HG02970 (cell line): ENCODE measurements around the gene ADPRH.
"Not testable (repeated sequence)": the region's sequence is repeated elsewhere in the genome, so short reads cannot be mapped to it uniquely, and the experiment has no call there.

Source experiments
- ATAC-seq: cut with Tn5 transposase; IDR thresholded peaks from one replicate; pipeline ENCODE4 v1.9.1; 2021; ENCODE audit warnings: mild to moderate bottlenecking, moderate library complexity, moderate number of reproducible peaks; ENCODE audit not compliant: unreplicated experiment, low FRiP score

Gene ADPRH

GRCh38 chr3:119594929-119595328 is 15.6 kb downstream of the ADPRH start:
- not testable (repeated sequence) for ATAC-seq

- ATAC-seq: no peak
These were observed 16.5 kb downstream of the ADPRH start for GRCh38 chr3:119595639-119596334.

- ATAC-seq: no peak
These were observed 17.1 kb downstream of the ADPRH start for GRCh38 chr3:119596398-119596797.

GRCh38 chr3:119597548-119598288 is 18.4 kb downstream of the ADPRH start, which contains the start of gene PLA1A:
Gene PLA1A (plus strand): TSS chr3:119597885. CDS start chr3:119597914, 29 bp downstream.
- ATAC-seq: no peak

GRCh38 chr3:119598410-119599098 is 19.3 kb downstream of the ADPRH start:
- ATAC-seq: peak; percentile 57

GRCh38 chr3:119599558-119600174 is 20.4 kb downstream of the ADPRH start:
- ATAC-seq: no peak

GRCh38 chr3:119600732-119601131 is 21.4 kb downstream of the ADPRH start:
- no peak for ATAC-seq

GRCh38 chr3:119601154-119601553 is 21.9 kb downstream of the ADPRH start:
- ATAC-seq: no peak

- ATAC-seq: no peak
These were observed 23.4 kb downstream of the ADPRH start for GRCh38 chr3:119602676-119603075.

- ATAC-seq: no peak
These were observed 25.6 kb downstream of the ADPRH start for GRCh38 chr3:119604878-119605277.

GRCh38 chr3:119608405-119609000 is 29.2 kb downstream of the ADPRH start:
- ATAC-seq: no peak

- no peak for ATAC-seq
These were observed 30.0 kb downstream of the ADPRH start for GRCh38 chr3:119609301-119609700.

- ATAC-seq: no peak
These were observed 32.4 kb downstream of the ADPRH start for GRCh38 chr3:119611664-119612063.

- no peak for ATAC-seq
These were observed 33.9 kb downstream of the ADPRH start for GRCh38 chr3:119613201-119613600.

- no peak for ATAC-seq
These were observed 34.6 kb downstream of the ADPRH start for GRCh38 chr3:119613872-119614271.

GRCh38 chr3:119616056-119616455 is 36.8 kb downstream of the ADPRH start:
- no peak for ATAC-seq

- no peak for ATAC-seq
These were observed 39.8 kb downstream of the ADPRH start for GRCh38 chr3:119619094-119619493.

GRCh38 chr3:119620899-119621298 is 41.6 kb downstream of the ADPRH start:
- ATAC-seq: no peak

GRCh38 chr3:119624002-119624720 is 44.9 kb downstream of the ADPRH start:
- no peak for ATAC-seq
